OCI-M2 (cell line): ENCODE results near the gene EP400.
"Not testable (repeated sequence)": the region's sequence is repeated elsewhere in the genome, so short reads cannot be mapped to it uniquely, and the experiment has no call there.

Source experiments
- DNase-seq: peaks from one replicate; lab custom pipeline; 2025; ENCODE audit not compliant: unreplicated experiment; lab: John Stamatoyannopoulos, UW

Gene EP400

DNA sequence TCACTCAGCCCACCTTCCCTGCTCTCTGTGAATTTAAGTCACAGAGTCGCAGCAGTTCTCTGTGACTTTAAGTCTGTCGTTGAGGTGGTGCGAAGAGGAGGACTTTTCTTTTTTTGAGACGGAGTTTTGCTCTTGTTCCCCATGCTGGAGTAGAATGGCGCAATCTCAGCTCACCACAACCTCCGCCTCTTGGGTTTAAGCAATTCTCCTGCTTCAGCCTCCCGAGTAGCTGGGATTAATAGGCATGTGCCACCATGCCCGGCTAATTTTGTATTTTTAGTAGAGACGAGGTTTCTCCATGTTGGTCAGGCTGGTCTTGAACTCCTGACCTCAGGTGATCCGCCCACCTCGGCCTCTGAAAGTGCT, 35.8 kb downstream of the EP400 start:
- DNase-seq = not testable (repeated sequence)

DNA sequence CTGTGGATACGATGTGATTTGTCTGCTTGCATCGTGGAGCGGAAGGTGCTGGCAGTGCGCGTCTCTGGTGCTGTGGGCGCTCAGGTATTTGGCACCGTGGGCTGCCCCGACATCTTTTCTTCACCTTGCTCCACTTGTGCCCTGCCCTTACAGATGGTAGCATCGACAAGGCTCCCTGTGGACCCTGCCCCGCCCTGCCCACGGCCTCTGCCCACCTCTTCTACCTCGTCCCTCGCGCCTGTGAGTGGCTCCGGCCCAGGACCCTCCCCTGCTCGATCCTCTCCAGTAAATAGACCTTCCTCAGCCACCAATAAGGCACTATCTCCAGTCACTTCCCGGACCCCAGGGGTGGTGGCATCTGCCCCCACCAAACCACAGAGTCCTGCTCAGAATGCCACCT, 36.6 kb downstream of the EP400 start:
- DNase-seq = no peak

DNA sequence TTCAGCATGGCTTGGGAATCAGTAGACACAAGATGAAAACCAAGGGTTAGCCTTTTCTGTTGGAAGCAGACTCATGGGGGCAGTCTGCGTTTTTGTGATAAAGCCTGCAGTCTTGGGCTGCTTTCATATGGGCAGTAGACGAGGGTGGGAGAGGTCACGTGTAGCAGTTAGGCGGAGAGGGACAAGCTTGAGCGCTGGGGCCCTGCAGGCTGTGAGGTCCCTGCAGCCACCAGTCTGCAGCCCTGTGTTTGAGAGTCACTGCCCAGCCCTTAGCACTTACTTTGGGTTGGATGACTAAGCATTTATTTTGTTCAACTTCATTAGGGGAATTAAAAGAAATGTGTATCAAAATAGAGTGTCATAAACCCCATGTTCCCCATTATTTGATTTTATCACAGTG, 37.2 kb downstream of the EP400 start:
- no peak for DNase-seq

DNA sequence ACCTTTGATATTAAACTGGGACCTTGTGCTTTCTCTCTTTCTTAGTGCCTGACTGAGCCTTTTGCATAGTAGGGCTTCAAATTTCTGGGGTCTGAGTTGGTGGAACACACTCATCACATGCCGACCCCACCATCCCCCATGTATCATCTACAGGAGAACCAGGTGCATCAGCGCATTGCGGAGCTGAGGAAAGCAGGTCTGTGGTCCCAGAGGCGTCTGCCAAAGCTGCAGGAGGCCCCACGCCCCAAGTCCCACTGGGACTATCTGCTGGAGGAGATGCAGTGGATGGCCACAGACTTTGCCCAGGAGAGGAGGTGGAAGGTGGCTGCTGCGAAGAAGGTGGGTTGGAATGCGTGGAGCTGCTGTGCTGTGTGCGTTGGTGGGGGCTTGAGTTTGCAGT, 37.8 kb downstream of the EP400 start:
- DNase-seq = no peak

DNA sequence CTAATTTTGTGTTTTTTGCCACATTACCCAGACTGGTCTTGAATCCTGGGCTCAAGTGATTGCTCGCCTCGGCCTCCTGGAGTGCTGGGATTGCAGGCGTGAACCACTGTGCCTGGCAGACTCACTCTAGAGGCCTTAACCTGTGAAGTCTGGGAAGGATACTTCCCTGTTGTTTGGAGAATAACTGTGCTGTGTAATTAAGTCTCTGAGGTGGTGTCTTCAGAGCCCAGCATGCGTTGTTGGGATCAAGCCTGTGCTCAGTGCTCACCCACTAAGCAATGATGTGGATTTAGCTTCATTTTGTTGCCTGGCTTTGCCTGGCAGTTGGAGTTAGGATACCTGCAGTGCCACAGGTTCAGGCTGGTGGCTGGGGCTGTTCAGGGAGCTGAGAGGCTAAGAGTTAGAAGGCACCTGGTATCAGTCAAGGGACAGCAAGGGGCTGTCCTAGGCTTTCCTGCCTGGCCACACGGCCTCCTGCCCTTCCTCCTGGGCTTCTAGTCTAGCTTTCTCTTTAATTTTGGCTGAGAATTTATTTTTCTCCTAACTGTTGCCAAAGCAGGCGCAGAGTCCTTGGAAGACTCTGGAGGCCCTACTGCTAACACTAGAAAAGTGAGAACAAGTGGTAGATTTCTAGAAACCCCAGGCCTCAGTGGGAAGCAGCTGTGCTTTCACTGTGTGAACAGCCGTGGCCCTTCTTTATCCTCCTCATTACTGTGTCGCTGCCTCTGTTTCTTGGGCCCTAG, 38.5 kb downstream of the EP400 start:
- no peak for DNase-seq

DNA sequence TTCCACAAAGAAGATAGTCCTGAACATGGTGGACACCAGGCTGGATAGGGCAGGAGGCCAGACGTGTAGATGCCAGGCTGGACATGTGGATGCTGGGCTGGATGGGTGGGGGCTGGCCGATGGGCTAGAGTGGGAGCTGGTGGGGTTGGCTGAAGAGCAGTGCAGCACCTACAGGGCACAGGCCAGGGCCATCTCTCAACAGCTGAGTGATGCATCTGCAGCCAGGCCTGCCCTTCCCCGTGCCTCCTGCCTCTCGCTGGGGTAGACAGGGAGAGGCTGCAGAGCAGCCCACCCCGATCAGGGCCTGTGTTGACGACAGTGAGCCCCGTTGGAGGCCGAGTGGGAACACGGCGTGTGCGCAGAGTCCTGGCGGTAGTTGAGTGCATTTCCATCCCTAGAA, 39.3 kb downstream of the EP400 start:
- DNase-seq = no peak

DNA sequence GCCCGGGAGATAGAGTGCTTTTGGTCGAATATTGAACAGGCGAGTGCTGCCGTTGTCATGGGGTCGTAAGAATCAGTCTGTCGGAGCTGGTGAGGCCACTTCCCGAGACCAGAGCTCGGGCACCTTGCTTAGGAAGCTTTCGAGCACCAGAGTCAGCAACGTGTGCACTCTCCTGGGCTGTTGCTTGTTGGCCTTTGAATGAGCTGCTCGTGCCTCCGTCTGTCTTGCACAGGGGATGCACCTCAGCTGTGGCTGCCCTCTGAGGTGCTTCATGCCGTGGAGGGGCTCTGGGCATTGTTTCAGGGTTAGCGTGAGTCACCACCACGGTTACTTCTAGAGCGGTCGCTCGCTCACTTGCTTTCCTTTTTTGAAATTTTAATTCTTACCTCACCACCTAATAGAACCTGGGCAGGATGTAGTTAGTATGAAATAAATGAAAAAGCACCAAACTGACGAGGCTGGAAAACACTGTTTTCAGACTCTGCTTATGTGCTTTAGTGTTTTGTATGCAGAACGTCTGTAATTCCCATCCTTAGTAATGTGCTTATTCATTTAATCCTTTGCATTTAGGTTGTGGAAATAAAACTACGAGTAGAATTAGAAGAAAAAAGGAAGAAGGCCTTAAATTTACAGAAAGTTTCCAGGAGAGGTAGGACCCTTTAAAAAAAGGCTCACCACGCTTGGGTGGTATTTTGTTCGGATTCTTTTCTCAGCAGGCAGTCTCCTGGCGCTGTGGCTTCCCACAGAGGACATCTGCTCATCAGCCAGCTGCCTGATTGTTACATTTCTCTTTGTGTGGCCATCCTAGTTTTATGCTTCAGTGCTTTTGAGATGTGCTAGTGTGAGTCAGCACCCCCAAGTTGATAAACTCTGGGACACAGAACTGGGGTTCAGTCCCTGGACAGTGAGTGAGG, 40.6 kb downstream of the EP400 start:
- DNase-seq = no peak

DNA sequence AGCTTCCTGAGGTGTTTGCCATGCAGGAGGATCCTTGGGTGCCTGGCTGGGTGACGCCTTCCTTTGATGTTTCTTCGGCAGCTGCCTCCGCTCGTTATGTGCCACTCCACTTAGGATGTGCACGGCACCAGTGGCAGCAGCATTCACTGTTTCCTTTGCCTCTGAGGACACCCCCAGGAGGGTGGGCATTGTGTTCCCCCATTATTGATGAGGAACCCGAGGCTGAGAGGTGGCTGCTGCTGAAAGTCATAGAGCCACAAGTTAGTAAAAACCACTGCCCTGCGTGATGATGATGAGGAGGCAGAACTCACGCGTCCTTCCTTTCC, 41.2 kb downstream of the EP400 start:
- DNase-seq = no peak

DNA sequence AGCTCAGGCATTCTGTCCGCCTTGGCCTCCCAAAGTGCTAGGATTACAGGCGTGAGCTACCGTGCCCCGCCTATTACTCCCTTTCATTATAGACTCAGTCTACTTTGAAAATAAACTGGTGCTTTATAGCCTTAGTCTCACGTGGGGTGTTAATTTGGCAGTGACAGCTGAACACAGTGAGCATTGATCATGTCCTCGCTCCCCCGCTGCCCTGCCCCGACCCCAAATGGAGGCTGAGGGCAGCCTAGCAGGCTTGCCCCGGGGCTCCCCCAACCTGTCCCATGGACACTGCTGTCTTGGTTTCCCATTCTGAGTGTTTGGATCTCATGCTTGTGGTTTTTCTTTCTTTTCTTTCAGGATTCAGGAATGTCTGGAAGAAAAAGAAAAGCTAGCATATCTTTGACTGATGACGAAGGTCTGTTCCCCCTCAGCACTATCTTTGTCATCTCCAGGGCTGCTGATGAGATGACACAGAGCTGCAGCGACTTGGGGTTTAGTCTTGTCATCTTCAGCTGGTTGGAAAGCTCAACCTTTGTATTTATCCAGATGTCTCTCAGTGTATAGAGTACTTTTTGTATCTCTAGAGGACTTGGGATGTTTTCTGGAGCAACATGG, 42.2 kb downstream of the EP400 start:
- DNase-seq = no peak

DNA sequence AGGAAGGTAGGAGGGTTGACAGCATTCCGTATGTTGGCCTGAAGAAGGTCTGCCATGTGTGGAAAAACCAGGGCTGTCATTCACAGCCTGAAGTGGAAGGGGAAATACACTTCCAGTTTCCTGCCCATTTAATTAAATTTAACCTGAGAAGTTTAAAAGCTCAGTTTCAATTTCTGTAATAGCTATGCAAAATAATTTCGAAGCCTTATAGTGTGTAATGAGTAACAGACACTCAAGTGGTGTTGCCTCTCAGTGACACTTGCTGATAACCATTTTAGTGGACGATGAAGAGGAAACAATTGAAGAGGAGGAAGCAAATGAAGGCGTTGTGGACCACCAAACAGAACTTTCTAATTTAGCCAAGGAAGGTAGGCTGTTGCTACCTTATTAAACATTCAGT, 44.8 kb downstream of the EP400 start:
- no peak for DNase-seq

DNA sequence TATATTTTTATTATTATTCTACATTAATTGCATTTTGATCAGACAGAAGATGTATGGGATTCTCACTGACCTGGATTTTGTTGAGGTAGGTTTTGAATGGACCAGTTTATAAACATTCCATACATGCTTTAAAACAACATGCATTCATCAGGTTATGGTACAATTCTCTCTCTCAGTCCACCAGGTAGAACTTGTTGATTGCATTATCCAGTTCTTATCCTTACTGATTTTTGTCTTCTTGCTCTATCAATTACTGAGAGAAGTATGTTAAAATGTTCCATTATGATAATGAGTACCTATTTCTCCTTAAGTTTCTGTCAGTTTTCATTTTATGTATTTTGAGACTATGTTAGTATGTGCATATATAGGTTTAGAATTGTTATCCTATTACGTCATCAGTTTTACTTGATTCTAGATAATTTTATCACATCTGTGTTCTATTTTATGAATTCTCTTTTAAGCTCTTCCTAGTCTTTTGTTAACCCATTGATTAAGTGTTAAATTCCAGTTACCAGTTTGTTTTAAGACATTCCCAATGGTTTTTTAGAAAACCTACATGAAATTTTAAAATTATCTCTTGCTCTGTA, 50.6 kb downstream of the EP400 start:
- DNase-seq = no peak

DNA sequence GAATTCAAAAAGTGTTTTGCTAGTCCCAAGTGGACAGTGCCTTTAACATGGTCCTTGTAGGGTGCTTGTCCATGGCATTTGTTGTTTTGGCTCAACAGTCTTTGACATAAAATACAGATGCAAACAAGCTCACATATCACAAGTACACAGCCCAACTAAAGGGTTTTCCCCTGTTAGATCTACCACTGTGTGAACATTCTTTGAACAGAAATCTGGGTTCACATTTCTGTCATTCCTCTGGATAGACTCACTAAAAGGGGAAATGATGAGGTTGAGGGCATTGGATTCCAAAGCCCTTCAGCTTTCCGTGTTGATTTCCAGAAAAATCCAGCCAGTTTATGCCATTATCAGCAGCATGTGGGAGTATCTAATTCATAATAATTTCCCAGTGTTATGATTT, 54.1 kb downstream of the EP400 start:
- DNase-seq = no peak

DNA sequence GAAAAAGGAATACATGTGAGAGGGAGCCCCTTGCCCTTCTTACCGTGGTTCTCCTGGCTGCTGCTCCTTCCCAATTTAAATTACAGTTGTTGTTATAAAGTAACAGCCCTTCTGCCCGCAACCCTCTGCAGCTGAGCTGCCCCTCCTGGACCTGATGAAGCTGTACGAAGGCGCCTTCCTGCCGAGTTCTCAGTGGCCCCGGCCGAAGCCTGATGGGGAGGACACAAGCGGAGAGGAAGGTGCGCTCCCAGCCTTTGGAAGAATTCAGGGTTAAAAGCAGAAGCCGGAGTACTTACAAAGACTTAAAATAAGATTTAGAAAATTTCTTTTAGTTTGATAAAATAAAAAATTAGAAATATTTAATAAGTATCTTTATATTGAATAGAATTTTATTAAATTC, 55.2 kb downstream of the EP400 start:
- no peak for DNase-seq

DNA sequence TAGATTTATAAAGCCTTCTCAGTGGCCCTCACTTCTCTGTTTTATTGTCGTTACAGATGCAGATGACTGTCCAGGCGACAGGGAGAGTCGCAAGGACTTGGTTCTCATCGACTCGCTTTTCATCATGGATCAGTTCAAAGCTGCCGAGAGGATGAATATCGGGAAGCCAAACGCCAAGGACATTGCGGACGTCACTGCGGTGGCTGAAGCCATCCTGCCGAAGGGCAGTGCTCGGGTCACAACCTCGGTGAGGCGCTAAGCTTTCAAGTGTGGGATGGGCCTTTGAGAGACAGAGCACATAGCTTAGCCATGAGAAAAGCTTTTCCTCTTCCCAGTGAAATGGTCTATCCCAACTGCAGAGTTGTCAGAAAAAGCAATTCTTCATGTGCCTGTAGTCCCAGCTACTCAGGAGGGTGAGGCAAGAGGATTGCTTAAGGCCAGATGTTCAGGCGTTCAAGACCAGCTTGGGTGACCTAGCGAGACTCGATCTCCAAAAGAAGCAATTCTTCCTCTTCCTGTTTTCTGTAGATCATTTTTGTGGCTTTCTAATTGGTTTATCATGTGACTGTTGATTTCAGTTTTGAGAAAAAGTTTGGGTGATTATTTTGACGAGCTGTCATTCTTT, 56.4 kb downstream of the EP400 start:
- DNase-seq = no peak

DNA sequence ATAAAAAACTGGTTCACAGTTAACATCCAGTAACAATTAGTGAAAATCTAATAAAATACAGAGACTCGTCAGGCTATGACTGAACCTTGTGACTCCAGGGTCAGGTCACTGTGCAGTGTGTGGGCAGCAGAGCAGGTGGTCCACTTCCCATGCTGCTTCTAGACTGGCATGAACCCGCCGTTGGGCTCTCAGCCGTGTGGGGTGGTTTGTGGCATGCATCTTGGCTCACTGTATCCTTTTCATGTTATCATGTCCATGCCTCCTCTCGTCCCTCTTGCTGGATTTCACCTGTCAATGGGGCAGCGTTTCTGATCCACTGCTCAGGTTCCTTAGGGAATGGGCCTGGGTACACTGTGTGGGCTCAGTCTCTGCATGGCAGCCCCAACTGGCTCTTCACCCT, 57.3 kb downstream of the EP400 start:
- no peak for DNase-seq

DNA sequence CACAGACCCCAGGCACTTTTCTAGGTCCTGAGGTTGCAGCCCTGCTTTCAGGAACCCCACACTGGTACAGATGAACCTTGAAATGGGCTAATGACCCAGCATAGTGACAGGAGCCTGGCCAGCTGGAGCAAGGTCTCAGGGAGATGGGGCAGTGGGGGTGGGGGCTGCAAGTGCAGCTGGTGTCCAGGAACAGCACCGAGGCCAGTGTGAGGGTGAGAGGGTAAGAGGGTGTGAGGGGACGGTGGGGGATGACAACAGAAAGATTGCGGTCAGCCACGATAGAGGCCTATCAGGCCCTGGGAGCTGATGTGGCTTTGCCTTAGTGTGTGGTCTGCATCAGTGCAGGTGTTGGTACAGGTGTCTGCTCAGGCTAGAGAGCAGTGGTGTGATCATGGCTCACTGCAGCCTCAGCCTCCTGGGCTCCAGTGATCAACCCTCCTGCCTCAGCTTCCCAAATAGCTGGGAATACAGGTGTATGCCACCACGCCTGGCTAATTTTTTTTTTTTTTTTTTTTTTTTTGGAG, 59.7 kb downstream of the EP400 start:
- DNase-seq = no peak

DNA sequence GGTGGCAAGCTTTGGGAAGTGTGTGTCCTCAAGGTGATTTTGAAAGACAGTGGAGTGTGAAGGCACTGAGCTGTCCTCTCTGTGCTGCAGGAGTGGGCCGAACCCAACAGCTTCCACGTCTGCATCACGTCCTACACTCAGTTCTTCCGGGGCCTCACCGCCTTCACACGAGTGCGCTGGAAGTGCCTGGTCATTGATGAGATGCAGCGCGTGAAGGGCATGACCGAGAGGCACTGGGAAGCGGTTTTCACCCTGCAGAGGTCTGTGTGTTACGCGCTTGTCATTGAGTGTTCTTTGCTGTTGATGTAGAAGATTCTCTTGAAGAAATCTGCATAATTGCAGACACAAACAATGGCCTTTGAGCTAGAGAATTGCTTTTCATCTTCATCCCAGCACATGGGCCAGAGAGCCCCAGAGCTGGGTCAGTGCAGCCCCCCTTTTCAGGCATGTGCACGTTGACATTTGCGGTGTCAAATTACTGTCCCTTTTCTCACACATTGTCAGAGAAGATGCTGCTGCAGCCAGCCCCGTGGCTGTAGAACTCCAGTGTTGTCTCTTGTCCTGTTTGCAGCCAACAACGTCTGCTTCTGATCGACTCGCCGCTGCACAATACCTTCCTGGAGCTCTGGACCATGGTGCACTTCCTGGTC, 63.3 kb downstream of the EP400 start:
- no peak for DNase-seq

DNA sequence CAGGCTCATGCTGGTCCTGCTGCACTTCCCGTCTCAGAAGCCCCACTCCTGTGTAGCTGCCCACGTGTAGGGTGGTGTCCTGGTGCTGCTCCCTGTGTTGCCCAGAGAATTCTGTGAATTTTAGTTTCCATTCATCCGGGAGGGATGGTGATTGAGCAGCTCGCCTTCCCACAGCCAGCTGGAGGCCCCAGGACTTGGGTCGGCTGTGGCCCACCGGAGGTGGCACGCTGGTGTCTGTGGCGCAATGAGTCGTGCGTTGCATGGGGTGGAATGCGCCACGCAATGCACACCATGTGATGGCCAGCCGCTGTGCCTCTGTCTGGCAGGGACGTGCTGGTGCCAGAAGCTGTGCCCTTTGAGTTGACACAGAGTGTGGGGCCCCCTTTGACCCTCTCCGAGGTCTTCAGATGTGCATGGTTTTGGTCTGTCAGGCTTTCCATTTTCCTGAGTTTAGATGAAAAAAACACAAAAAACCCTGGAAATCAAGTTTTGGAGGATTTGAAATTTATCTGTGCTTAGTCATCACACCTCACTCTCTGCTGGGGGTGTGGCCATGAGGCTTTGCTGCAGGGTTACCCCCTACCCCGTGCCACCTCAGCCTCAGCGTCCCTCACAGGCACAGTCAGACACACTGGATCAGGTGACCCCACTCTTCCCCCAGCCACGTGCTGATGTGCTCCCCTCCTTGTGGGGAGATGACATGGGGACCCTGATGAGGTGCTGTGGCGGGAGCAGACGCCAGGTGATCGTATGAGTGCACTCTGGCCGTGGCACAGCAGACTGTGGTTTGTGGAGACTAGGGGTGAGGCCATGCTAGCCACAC, 64.6 kb downstream of the EP400 start:
- no peak for DNase-seq

DNA sequence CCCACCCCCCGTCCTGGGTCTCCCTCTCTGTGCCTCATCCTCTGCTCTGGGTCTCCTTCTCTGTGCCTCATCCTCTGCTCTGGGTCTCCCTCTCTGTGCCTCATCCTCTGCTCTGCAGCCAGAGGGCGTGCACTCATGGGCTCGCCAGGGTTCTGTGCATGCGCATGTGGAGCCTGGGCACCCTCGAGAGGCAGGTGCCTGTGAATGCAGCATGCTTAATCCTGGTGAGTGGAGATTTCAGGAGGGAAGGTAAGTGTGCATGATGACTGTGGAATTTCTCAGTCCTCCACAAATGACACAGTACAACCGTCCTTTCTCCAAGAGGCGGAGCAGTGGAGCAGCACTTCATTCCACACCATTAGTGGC, 65.2 kb downstream of the EP400 start:
- DNase-seq = no peak
